NCI-H146 (cell line): ENCODE data around the gene TAF3.

Source experiments
- DNase-seq: peaks from one replicate; lab custom pipeline; 2025; lab: John Stamatoyannopoulos, UW

TAF3 gene

DNA sequence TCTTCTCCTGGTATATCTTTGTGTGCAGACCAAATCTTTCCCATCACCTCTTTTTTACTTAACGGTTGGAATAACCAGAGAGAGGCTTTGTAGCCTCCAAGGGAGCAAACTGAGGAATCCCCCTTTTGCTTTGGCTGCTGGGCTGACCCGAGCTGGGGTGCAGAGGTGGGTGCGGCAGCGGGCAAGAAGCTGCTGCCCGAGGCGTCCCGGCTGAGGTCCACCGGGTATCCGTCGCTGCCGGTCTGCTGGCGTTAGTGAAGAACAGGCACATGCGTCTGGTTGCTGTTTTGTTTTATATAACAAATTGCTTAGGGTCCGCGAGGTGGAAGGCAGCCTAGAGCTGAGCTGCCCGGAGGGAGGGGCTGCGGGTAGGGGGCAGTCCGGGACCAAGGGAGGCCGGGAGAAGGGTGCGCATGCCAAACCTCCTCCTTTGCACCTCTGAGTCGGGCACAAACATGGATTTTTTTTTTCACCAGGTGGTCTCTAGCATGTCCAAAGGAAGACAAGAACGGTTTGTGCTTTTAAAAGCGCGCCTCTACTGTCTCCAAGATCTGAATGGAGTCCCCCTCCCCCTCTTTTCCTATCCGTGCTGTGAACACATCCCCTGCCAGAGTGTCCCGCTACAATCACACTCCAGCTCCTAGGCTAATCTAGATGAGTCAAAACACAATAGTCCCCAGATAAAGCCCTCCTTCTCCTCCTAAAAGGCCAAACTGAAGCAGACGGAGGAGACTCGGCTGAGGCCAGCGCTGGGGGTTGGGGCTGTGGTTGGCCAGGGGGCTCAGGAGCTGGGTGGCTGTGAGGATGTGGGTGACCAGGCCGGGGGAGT lies 229.4 kb downstream of the TAF3 start:
- DNase-seq = no peak

DNA sequence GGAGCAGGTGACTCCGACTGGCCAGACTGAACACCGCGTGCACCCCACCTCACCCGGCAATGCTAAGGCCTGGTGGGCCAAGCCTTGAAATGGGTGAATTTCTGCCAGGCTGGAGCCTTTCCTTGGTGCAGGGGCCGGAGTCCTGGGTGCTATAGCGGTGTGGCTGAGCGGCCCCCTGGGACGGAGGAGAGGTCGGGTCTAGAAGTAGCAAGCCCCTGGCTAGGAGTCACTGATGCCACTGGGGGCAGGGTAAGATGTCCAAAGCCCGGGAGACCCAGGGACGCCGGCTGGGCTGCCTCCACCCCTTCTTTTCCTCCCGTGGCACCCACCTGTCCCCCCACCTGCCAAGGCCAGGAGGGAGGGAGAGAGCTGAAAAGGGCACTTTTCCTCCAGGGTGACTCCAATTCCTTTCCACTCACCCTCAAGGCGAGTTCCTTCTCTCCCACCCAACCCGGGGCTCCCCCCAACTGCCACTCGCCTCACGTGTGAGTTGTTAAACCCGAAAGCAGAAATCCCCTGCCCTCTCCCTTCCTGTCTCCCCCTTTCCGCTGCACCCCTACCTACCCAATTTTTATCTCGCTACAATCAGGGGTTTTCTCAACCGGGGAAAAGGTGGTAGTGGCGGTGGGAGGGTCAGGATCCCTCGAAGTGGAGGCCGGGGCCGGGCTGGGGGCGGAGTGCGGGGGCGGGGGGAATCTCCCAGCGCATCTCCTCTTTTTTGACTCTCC lies 230.1 kb downstream of the TAF3 start:
- no peak for DNase-seq

DNA sequence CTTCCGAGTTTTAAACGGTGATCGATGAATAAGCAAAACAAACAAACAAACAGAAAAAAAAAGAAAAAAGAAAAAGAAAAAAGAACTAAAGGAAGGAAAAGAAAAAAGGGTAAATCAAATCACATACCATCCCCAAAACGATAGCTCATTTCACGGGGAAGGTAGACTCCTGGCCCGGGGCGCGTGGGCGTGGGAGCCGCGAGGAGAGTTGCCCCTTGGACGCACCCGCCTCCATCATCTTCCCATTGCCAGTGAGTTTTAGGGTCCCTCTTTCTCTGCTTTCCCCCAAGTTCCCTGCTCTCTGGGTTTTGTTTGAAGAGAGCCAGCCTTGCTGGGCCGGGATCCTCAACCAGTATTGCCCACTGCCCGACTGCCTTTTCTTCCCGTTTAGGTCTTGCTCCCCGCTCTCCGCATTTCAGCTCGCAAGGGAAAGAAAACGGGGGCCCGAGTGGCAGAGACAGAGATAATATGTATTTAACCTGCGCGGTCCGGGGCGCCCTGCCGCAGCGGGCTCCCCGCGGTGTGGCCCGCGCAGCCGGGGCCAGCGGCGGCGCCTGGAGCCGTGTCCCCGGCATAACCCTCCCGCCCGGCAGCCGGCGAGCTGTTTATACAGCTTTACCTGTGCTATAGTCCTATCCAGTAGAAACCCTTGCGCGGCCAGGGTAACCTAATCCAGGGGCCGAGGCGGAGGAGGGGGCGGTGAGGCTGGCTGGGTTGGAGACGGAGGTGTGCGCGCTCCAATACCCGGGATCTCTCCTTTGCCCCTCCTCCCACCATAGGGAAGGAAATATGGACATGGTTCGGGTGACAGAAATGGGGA lies 230.9 kb downstream of the TAF3 start:
- peak; percentile 84 for DNase-seq

DNA sequence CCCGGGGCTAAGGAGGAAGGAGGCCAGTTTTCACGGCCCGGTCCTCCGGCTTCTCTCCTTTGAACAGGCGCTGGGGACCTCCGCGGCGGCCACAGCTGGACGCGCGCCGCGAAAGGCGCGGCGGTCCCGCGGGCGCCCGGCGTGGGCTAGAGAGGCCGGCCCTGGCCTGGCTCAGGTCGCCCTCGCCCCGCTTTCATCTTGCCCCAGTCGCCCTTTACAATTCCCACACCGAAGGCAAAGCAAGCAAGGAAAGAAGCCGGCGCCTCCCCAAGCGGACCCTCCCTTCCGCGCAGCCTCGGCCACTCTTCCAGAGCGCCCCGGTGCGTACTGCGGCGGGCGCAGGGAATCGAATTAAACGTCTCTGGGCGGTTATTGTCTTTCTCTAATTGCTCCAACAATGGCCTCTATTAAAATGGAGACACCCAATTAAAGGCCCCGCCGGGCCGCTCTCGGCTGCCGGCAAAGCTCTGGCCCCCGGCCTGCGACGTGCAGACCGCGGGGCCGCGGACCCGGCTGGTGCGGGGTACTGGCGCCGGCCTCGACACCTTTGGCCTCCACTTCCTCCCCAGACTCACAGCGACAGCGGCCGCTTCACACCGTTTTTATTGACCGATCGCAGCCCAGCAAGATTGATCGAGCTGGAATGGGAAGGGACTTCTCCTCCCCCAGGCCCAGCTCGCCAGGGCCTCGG lies 231.7 kb downstream of the TAF3 start:
- DNase-seq = peak; percentile 78

DNA sequence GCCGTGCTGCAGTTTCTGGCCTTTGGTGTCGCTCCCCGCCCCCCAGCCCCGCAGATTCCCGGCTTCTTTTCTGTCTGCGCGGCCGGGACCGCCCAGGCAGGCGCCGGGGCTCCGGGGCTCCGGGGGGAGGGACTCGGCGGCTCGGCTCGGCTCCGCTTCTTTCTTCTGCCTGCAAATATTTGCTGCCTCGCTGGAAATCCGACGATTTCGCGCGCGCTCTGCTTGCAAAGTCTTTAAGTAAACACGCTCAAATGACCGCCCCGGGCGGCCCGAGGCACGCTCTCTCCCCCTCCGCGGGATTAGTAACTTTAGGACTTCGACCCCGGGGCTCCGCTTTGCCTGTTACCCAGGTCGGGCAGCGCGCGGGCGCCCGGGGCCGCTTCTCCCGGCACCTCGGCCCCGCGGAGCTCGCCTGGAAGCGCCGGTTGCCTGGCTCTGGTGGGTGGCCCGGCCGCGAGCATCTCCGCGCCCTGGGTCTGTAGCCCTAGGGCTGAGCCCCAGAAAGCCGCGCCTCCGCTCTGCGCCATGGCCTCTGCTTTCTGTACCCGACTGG lies 232.3 kb downstream of the TAF3 start:
- peak; percentile 78 for DNase-seq

DNA sequence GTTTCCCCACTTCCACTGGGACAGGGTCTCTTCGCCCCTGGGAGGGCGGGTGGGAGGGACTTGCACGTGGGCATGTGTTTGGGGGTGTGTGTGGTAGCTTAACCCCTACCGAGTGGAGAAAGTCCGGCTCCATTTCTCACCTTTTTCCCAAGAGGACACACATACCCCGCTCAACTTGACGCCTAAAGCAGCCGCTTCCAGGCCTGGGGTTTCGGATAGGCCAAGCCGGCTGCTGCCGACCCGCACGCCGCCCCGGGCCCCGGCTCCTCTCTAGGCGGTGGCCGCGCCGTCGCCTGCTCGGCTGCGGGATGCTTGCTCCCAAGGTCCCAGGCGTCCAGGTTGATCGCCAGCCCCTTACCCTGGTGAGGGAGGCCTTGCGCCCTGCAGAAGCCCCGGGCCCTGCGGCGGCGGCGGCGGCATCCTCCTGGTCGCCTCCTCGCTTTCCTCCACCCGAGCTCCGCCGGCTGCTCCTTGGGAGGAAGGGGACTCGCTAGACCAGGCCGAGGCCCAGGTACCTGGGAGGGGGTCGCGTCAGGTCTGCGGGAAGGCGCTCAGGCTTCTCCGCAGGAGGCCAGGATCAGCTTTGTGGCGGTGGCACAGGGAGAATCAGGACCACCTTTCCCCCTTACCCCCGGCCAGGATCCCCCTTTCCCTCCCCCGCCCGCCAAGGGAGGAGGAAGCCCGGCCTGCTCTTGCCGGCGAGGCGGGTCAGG lies 233.0 kb downstream of the TAF3 start:
- no peak for DNase-seq

DNA sequence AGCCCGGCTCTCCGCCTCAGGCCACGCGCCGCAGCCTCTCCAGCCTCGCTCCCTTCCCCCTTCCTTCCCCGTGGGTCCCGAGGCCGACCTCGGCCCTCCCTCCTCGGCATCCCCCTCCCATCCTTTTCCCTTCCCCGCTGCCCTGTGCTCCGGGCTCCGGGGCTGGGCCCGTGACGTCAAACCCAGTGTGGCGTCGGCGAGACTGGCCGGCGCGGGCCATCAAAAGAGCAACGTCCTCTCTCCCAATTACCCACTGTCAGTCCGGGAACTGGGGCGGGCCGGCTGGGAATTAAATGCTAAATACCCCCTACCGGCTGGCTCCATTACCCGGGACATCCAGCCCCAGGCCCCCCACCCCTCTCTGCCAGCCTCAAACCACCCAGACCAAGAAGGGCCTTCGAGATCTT lies 233.5 kb downstream of the TAF3 start:
- DNase-seq = no peak

DNA sequence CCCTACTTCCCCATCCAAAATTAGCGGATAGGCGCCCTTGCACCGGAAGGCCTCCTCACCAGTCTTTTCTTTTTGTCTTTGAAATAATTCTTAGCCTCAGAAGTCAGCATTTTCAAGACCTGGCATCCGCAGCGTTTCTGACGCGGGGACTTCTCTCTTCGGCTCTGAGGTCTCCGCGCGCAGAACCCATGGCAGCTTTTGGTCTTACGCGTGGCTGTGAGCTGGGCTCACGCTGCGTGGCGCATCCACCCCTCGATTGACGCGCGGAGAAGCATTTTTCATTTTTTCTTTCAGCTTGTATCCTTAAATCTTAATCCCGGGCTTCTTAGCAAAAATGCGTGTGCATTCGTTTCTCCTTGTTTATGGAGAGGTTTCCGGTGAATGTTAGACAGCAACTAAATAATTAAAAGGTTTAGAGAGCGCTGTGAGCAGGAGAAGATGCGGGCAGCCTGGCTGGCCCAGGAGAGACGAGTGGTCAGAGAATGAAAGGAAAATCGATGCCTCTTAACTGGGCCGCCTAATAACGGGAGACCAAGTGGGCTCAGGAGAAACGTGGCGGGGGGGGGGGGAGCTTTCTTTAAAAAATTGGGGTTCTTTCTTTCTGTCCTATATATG lies 234.1 kb downstream of the TAF3 start:
- no peak for DNase-seq

DNA sequence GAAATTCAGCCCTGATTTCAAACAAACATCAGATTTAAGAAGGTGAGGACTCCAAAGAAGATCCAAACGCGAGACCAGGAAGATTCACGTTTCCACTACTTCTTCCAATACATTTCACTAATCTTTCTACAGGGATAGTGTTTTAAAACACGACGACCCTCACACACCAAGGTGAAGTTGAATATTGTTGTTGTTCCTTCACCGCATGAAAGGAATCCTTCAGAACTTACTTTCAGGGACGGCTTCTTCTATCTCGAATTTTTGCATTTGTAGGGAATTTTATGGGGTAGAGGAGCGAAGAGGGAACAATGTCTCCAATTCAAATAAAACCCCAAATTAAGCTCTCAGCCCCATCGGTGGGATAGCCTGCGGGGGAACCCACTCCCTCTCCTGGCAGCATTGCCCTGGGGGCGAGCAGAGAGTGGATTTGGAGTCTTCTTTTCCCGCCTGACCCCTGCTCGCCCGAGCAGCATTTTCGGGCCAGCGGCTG lies 234.7 kb downstream of the TAF3 start:
- DNase-seq = no peak

DNA sequence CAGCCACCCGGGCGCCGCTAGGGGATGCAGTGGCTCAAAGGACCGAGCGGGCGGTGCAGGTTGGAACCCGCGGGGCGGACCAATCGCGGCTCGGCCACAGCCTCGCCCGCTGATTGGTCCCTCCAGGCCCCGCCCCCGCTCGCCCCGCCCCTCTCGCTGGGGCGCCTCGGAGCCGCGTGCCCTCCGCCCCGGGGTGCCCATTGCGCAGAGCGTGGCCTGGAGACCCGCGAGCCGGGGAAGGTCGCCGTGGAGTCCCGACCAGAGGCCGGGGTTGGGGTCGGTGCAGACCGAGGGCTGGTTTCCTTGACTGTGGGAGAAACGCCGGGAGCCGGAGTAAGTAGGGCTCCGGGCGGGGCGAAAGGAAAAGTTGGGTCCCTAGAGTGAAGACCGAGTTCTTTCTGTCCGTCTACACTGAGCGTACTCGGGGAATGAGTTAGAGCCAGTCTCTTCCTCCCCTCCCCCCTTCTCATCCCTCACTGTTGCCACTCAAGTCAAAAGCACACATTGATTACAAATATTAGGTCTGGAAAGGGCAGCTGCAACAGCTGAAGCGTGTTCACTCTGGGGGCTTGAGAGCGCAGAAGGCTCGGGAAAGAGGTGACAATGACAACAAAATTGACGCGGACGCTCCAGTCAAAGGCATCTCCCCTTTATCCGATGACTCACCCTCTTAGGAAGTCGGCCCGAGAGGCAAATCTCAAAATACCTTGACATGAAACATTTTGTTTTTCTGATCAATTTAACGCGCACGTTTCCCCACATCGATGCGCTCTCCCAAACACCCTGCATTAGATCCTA lies 235.3 kb downstream of the TAF3 start:
- peak; percentile 92 for DNase-seq

DNA sequence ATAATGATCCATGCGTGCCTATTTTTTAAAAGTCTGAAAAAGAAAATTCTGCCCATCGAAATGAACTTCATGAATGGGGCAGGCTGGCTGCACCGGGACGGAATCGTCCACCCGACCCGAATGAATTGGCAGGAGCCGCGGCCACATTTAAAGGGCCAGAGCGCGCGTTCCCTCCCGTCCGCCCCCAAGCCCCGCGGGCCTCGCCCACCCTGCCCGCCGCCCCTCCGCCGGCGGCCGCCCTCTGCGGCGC lies 235.9 kb downstream of the TAF3 start:
- DNase-seq = no peak

DNA sequence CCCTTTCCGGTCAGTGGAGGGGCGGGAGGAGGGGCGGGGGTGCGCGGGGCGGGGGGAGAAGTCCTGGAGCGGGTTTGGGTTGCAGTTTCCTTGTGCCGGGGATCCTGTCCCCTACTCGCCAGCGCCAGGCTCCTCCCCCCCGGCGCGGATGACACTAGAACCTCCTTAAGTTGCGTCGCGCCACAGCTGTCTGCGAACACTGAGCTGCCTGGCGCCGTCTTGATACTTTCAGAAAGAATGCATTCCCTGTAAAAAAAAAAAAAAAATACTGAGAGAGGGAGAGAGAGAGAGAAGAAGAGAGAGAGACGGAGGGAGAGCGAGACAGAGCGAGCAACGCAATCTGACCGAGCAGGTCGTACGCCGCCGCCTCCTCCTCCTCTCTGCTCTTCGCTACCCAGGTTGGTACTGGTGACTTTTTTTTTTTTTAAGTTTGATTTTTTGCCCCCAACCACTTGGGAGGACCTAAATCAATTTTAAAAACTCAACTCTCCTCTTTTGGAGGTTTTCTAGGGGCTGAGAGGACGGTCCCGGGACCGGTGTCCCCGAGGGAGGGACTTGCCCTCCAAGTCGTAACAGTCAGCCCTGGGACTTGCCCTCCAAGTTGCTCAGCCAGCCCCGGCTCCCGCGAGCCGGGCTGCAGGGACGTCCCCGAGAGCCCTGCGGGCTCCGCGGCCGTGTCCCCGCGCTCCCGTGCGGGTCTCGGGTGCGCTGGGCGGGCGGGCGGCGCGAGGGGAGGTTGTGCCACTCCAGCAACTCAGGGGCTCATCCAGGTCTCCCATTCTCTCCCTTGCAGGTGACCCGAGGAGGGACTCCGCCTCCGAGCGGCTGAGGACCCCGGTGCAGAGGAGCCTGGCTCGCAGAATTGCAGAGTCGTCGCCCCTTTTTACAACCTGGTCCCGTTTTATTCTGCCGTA lies 236.4 kb downstream of the TAF3 start, which contains the start of gene GATA3:
Gene GATA3, plus strand, starts transcription at position 195 of the 914 bp plus-strand sequence. CDS start 968 bp downstream, outside the sequence.
- no peak for DNase-seq

DNA sequence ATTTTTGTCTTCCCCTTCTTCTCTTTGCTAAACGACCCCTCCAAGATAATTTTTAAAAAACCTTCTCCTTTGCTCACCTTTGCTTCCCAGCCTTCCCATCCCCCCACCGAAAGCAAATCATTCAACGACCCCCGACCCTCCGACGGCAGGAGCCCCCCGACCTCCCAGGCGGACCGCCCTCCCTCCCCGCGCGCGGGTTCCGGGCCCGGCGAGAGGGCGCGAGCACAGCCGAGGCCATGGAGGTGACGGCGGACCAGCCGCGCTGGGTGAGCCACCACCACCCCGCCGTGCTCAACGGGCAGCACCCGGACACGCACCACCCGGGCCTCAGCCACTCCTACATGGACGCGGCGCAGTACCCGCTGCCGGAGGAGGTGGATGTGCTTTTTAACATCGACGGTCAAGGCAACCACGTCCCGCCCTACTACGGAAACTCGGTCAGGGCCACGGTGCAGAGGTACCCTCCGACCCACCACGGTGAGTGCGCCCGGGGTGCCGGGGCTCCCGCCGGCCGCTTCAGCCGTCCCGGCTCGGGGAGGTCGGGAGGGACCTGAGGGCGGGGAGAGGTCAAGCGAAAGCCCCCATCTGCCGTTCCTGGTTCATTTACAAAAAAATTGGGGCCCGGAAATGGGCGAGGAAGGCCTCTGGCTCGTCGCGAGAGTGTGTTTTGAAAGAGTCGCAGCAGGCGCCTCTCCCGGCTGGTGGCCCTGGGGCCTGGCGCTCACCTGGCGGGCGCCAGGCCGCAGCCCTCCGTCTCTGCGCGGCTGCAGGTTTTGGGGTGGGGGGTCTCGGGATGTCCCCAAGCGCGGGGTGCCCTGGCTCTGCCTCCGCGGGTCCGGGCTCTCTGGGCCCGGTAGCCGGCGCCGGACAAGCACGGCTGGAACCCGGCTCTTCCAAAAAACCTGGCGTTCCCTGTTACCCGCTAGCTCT lies 237.4 kb downstream of the TAF3 start:
- DNase-seq = no peak

DNA sequence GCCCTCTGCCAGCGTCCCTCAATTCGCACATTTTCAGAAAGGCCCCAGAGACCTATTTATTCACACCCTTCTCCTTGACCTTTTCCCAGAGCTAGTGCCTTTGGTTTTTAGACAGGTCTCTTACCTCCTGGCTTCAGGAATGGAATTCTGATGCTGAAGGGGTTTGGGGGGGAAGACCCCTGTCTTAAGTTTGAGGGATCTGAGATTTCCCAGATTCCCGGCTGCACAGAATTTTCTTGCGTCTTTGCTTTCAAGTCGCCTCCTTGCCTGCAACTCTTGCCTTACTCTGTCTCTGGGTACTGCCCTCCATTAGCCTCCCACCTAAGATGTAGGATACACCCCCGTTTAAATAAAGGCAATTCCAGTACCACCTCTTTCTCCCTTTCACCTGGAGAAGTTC lies 238.1 kb downstream of the TAF3 start:
- DNase-seq = no peak

DNA sequence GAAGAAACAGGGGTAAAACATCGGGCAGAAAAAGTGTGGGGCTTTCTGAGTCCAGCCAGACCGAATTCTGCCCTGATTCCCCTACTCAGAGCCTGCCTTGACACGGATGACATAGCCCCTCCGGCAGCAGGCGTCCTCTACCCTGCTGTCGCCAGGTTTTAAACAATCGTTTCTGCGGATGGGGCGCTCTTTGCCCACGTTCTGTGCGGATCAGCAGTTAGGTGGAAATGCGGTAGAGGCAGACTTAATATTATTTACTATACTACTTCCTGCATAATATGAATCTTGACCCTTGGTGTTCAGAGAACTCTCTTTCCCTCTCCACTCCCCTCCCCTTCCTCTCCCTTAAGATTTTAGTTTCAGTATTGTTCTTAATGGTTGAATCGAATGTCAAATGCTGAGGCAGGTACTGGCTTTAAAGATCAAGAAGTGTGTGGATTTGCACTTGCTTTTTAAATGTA lies 238.6 kb downstream of the TAF3 start:
- no peak for DNase-seq

DNA sequence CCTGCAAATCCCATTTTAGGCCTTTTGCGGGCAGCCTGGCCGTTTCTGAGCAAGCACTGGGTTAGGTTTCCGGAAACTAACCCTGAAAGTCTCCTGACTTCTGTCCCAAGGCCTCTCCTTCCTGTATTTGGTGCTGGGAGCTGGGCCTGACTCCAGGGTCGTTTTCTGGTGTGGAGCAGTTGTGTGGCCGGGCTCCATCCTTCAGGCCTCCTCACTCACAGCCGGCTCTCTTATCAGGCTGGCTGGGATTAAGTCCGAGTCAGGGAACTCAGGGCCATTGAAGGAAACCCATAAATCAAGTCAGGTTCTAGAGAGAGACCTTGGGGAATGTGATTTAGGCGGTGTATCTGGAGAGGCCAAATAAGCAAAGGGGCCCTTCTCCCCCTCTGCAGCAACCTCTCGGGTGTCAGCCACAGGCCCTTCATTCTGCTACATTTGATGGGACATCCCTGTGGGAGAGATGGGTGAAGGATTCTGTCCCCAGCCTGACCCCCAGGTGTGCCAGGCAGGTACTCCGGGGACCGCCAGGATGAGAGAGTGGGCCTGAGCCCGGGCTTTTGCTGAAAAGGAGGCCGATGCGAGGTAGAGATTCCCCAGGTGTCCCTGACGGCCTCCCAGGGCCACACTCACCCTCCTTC lies 239.4 kb downstream of the TAF3 start:
- DNase-seq = no peak
